NB4 (cell line): ENCODE measurements around the gene CYP2D6.

Experiments
- MAX ChIP-seq: IDR thresholded peaks from 2 replicates; pipeline ENCODE4 v1.6.1; 2011; ENCODE audit warnings: low read depth, low read length
- MYC ChIP-seq: IDR thresholded peaks from 2 replicates; pipeline ENCODE4 v1.6.1; 2011; ENCODE audit warnings: low read depth, low read length
- POLR2A ChIP-seq: IDR thresholded peaks from 2 replicates; pipeline ENCODE4 v1.6.1; 2011; ENCODE audit warnings: mild to moderate bottlenecking; ENCODE audit not compliant: insufficient read length; ENCODE audit errors: extremely low read depth
- TF ChIP-seq, protein P1 (sequence below): IDR thresholded peaks from one replicate; pipeline ENCODE4 v1.5.1; 2012; ENCODE audit warnings: low read depth, low read length

DNA sequence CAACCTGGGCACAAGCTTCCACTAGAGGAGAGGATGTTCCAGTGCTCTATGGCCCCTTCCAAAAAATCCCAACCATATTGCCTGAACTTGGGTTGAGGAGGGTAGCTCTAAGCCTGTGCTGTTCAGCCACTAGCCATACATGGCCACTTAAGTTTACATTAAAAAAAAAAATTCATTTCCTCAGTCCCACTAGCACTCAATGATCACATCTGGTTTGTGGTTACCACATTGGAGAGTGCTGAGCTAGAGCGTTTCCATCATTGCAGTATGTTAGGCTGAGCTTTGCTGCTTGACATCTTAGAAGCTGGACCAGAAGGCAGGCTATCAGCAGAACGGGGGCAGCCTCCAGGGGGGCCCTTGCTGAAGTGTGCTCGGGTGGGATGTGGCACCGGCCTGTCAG lies 43.5 kb upstream of the CYP2D6 start:
- TF ChIP-seq, protein P1, sequence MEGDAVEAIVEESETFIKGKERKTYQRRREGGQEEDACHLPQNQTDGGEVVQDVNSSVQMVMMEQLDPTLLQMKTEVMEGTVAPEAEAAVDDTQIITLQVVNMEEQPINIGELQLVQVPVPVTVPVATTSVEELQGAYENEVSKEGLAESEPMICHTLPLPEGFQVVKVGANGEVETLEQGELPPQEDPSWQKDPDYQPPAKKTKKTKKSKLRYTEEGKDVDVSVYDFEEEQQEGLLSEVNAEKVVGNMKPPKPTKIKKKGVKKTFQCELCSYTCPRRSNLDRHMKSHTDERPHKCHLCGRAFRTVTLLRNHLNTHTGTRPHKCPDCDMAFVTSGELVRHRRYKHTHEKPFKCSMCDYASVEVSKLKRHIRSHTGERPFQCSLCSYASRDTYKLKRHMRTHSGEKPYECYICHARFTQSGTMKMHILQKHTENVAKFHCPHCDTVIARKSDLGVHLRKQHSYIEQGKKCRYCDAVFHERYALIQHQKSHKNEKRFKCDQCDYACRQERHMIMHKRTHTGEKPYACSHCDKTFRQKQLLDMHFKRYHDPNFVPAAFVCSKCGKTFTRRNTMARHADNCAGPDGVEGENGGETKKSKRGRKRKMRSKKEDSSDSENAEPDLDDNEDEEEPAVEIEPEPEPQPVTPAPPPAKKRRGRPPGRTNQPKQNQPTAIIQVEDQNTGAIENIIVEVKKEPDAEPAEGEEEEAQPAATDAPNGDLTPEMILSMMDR: no peak
- no peak for TF ChIP-seq POLR2A
- no peak for TF ChIP-seq MAX
- no peak for TF ChIP-seq MYC
